Subcutaneous adipose tissue (tissue), 4 donors: ENCODE results near the gene CHRNE. TPM values are rescaled to one million over a fixed set of nuclear protein-coding genes. Genes with fewer than 3 reads are reported as not detected.

Experiments used
- total RNA-seq, 4 donors: library from RNA; depleted of rRNA; stranded (reverse); fragments of >200 nt; gene quantifications; one replicate each; pipeline ENCODE4 v1.1.0, GENCODE V29; 2016
- TF ChIP-seq, protein P1 (sequence below): fragments of 450-650 bp; IDR thresholded peaks from one replicate; pipeline ENCODE4 v1.5.1; 2016; ENCODE audit warnings: low read depth, mild to moderate bottlenecking, control low read depth, antibody characterized with exemption, moderate library complexity

CHRNE gene
- total RNA-seq, 4 donors from 2014 or later: 0.34 to 0.94 (median 0.46) TPM

DNA sequence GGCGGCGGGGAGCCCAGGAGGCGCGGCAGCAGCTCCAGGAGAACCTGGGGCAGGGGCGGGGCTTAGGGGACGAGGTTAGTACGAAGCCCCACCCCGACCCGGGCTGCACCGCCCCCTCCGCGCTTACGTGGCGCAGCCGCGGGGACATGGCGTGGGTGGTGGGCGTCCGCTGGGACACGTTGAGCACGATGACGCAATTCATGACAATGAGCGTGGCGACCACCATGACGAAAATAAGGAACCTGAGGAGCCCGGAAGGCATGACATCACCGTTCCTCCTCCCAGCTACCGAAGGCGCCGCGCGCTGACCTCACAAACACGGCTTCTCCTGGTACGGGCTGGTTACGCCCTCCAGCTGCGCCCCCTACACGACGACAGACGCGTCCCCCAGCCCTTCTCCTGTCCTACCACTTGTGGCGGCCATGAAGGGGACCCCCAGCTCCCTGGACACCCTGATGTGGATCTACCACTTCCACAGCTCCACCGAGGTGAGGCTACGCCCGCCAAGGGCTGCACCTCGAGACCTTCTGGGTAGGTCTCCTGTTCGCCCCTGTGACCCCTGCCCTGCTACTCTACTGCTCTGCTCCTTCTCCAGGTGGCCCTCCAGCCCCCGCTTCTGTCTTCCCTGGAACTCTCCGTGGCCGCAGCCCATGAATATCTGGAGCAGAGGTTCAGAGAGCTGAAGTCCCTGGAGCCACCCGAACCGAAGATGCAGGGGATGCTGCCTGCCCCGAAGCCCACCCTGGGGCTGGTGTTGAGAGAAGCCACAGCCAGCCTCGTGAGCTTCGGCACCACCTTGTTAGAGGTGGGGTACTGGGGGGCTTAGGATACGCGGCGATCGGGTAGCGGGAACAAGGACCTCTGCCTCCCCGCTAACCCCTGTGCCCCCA is 3.3 kb downstream of the CHRNE start, which contains the start of gene C17orf107:
Gene C17orf107 (plus strand): TSS at position 196 of the 890 bp plus-strand sequence. CDS start 227 bp downstream, at position 423.
- TF ChIP-seq, protein P1, sequence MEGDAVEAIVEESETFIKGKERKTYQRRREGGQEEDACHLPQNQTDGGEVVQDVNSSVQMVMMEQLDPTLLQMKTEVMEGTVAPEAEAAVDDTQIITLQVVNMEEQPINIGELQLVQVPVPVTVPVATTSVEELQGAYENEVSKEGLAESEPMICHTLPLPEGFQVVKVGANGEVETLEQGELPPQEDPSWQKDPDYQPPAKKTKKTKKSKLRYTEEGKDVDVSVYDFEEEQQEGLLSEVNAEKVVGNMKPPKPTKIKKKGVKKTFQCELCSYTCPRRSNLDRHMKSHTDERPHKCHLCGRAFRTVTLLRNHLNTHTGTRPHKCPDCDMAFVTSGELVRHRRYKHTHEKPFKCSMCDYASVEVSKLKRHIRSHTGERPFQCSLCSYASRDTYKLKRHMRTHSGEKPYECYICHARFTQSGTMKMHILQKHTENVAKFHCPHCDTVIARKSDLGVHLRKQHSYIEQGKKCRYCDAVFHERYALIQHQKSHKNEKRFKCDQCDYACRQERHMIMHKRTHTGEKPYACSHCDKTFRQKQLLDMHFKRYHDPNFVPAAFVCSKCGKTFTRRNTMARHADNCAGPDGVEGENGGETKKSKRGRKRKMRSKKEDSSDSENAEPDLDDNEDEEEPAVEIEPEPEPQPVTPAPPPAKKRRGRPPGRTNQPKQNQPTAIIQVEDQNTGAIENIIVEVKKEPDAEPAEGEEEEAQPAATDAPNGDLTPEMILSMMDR: no peak

DNA sequence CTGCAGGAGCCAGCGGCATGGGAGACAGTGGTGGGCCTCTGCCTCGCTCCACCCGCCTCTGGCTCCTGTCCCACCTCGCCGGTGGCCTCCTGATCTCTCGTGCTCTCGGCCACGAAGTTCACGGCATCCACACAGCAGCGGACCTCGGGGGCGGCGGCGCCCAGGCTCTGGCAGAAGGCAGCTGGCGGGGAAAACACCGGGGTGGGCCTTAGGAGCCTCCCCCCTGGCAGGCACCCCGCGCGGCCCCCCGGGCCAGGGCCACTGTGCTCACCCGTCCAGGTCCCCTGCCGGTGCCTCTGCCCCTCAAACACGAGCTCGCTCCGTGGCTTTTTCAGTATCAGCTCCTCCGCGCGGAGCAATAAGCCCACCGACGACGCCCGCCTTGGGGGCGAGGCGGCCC is 4.0 kb downstream of the CHRNE start:
- TF ChIP-seq, protein P1: no peak

DNA sequence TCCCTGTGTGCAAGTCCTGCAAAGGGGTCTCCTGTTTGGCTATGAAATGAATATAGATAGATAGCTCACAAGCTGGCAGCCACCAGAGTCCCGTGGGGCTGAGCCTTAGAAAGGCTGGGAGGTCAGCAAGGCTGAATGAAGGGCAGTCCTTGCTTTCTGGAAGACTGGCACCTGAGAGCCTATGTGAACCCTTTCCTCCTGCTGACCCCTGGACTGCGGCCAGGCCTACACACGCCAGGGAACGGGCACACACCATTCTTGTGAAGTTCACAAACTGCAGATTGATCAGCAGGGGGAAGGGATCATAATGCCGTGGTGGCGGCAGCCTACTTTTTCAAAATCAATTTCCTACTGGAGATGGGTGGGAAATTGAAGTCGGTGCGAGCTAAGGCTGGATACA is 4.5 kb downstream of the CHRNE start:
- TF ChIP-seq, protein P1: no peak

DNA sequence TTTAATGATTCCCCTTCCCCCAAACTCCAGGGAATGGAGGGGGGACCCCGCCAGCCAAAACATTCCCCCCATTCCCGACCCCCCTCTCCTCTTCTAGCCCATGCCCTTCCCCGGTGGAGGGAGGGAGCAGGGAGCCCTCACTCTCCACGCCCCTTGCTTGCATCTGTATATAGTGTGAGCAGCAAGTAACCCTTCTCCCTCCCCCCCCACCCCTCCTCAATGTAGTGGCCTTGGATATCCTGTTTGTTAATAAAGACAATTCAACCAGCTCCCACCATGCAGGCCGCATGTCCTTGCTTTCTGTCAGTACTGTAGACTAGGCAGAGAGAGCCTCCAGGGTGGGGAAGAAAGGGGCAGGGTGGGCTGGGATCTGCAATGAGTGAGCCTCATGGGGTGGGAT is 5.1 kb downstream of the CHRNE start:
- TF ChIP-seq, protein P1: no peak

DNA sequence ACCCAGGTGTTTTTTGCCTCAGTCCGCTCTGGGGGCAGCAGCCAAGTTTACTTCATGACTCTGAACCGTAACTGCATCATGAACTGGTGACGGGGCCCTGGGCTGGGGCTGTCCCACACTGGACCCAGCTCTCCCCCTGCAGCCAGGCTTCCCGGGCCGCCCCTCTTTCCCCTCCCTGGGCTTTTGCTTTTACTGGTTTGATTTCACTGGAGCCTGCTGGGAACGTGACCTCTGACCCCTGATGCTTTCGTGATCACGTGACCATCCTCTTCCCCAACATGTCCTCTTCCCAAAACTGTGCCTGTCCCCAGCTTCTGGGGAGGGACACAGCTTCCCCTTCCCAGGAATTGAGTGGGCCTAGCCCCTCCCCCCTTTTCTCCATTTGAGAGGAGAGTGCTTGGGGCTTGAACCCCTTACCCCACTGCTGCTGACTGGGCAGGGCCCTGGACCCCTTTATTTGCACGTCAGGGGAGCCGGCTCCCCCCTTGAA is 5.7 kb downstream of the CHRNE start:
- TF ChIP-seq, protein P1: no peak

DNA sequence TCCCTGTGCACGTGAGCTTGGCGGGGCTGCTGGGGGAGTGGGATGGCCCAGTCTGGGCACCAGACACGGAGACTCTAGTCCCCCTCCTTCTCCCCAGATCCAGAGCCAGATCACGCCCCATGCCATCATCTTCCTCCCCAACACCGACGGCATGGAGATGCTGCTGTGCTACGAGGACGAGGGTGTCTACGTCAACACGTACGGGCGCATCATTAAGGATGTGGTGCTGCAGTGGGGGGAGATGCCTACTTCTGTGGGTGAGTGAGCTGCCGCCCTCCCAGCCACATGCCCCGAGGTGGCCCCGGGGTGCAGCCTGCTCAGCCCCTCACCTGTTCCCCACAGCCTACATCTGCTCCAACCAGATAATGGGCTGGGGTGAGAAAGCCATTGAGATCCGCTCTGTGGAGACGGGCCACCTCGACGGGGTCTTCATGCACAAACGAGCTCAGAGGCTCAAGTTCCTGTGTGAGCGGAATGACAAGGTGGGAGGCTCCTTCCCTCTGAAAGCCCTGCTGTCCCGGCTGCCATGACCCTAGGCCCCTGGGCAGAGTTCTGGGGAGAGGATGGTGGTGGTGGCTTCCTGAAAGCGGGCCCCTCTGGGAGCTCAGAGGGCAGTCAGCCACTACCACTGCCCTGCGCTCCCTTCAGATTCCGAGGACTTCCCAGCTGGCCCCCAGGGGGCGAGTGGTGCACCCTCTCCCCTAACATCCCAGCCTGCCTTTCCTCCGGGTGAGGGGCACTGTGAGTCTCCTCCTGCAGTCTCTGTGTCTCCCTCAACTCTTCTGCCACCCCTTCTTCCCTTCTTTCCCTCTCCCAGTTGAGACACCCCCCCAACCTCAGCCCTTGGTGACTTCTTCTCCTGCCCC is 6.3 kb downstream of the CHRNE start:
- TF ChIP-seq, protein P1: no peak
